Panc1 (cell line): ENCODE results near the gene TSNAXIP1.

Experiments used
- CTCF ChIP-seq: fragments of 450-650 bp; IDR thresholded peaks from 2 replicates; pipeline ENCODE4 v1.5.1; 2017; ENCODE audit warnings: mild to moderate bottlenecking
- POLR2AphosphoS5 ChIP-seq: IDR thresholded peaks from 2 replicates; pipeline ENCODE4 v1.6.1; 2012; ENCODE audit warnings: mild to moderate bottlenecking, low read depth, low read length, moderate library complexity
- TF ChIP-seq, protein P1 (sequence below), 2 experiments: IDR thresholded peaks; 2 replicates each; pipeline ENCODE4 v1.6.1; 2011 to 2012; ENCODE audit warnings: low read depth in 2 of 2, control low read depth in 1 of 2, low read length in 1 of 2, mild to moderate bottlenecking in 1 of 2, moderate library complexity in 1 of 2; ENCODE audit not compliant: insufficient read depth in 1 of 2

- TF ChIP-seq POLR2AphosphoS5 (no peak), CTCF (no peak)
- TF ChIP-seq, protein P1, sequence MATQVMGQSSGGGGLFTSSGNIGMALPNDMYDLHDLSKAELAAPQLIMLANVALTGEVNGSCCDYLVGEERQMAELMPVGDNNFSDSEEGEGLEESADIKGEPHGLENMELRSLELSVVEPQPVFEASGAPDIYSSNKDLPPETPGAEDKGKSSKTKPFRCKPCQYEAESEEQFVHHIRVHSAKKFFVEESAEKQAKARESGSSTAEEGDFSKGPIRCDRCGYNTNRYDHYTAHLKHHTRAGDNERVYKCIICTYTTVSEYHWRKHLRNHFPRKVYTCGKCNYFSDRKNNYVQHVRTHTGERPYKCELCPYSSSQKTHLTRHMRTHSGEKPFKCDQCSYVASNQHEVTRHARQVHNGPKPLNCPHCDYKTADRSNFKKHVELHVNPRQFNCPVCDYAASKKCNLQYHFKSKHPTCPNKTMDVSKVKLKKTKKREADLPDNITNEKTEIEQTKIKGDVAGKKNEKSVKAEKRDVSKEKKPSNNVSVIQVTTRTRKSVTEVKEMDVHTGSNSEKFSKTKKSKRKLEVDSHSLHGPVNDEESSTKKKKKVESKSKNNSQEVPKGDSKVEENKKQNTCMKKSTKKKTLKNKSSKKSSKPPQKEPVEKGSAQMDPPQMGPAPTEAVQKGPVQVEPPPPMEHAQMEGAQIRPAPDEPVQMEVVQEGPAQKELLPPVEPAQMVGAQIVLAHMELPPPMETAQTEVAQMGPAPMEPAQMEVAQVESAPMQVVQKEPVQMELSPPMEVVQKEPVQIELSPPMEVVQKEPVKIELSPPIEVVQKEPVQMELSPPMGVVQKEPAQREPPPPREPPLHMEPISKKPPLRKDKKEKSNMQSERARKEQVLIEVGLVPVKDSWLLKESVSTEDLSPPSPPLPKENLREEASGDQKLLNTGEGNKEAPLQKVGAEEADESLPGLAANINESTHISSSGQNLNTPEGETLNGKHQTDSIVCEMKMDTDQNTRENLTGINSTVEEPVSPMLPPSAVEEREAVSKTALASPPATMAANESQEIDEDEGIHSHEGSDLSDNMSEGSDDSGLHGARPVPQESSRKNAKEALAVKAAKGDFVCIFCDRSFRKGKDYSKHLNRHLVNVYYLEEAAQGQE (IDR thresholded peaks at IDR 0.05; ENCODE audit: insufficient read depth in 1 of 2, low read depth in 2 of 2, low read length in 1 of 2) = no peak
Observed at GRCh38 chr16:67846063-67846319, 39.3 kb downstream of the TSNAXIP1 start.
